ENCODE measurements around the gene CLEC18A.
"Not testable (repeated sequence)": the region's sequence is repeated elsewhere in the genome, so short reads cannot be mapped to it uniquely, and the experiment has no call there.

Gene CLEC18A

DNA sequence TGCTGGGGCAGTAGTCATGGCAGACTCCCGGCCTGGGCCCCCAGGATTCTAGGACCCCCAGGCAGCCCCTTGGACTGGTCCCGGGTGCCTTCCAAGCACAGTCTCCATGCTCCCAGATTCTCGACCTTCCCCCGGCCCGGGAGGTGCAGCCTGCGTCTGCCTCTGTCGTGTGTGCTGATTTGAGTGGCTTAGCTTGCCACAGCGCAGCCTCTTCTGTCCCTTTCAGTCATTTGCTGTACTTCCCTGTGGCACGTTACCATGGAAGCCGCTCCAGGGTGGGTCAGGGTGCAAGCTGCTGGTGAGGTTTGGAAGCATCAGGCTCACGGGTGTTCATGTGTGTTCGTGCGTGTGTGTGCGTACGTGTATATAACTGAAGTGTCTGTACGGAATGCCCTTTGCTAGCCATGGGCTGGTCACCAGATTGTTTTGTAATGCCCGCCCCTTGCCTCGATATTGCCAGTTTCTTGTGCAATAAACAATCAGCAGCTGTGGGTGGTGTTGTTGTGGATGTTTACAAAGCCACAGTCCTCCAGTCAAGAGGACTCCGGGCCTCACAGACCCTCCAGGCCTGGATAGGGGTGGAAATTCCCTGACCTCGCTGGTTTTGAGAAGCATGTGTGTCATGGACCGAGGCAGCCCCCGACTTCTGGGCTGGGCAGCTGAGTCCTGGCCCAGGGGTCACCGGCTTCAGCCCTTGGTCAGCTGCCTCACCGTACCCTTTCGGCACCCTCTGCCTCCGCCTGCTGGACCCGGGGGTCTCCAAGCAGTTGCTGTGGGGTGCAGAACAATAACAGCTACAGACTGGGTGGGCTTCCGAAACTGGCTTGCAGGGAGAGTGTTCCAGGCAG lies 9.7 kb upstream of the CLEC18A start:
- peak in 6 of 42 donors; percentile 2 to 35 (median 14) for DNase-seq
- intact Hi-C loops (cut with DNase I) = no loop called here

DNA sequence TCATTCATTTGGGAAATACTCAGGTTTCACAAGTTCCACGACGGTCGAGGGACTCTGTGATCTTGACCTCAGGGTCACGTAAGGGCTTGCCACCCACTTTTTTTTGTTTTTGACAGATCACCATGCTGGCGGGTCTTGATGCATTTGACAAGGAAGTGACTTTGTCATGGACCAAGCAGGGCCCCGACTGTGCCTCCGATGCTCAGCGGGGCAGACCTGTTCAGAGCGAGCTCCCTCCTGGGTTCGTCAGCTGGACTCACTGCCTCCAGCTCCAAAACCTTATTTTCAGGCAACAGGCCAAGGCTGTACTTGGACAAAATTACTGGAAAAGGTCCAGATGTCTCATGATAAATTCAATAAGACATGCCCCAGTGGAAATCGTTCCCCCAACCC lies 9.0 kb upstream of the CLEC18A start:
- intact Hi-C loops (cut with DNase I) = no loop called here
- peak in 3 of 42 donors; percentile 5 to 23 (median 11) for DNase-seq

DNA sequence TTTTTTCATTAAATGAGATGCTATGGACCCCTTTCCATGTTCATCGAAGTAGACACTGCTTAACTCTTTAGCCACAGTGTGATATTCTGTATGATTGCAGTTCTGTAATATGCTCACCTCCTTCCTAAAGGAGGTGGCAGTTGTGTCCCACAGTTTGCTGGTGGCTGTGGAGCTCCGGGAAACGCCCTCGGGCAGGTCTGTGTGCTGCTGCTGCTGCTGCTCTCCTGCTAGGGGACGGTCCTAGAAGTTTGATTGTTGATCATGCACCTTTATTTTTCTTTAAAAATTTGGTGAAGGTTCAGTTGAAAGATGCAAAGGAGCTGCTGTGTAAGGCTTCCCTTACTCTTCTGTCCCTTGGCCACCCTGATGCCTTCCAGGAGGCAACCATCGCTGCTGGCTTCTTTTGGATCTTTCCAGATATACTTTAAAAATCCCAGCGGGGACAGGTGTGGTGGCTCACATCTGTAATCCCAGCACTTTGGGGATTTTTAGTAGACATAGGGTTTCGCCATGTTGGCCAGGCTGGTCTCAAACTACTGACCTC lies 8.4 kb upstream of the CLEC18A start:
- intact Hi-C loops (cut with DNase I) = no loop called here
- peak in 1 of 42 donors; percentile 19 for DNase-seq

DNA sequence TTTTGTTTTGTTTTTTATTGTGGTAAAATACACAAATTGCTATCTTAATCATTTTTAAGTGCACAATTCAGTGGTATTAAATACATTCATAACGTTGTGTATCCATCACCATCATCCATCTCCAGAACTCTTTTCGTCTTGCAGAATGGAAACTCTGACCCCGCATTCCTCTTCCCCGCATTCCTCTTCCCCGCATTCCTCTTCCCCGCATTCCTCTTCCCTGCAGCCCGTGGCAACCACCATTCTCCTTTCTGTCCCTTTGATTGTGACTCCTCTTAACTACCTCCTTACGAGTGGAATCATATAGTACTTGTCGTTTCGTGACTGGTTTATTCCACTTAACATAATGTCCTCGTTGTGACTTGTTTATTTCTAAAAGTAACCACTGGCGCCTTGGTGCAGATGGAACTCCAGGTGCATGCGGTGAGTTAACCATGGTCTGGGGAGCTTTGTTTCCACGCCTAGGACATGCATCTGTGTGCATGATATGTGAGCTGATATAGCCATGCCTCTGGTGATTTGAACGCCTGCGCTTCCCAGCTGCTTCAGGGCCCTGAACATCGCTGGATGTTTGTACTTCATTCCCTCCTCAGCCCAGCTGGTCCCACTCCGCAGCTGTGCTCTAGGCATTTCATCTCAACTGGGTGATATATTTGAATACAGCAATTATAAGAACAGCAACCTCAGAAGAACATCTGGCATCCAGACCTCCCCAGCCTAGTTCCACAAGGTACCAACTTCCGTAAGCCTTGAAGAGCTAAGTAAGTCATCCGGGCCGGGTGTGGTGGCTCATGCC lies 7.7 kb upstream of the CLEC18A start:
- intact Hi-C loops (cut with DNase I) = not testable (repeated sequence)
- DNase-seq = peak in 1 of 42 donors; percentile 14

DNA sequence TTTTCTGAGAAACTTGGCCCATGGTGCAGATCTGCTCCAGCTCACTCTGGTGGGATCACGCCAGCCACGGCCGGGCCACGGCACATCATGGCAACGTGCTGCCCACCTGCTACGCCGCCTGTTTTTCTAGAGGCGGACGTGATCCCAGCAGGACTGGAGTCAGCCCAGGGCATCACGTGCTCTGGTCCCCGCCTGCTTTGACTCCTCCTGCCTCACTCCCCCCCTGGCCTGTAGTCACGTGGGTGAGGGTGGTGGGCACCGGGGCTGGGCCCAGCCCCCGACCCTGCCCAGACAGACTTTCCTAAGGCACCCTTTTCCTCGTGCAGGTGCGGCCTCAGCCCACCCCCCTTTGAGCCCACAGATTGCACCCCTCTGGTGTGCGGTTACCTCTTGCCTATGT lies 723 bp upstream of the CLEC18A start:
- DNase-seq; intact Hi-C loops (cut with DNase I): not testable (repeated sequence)

DNA sequence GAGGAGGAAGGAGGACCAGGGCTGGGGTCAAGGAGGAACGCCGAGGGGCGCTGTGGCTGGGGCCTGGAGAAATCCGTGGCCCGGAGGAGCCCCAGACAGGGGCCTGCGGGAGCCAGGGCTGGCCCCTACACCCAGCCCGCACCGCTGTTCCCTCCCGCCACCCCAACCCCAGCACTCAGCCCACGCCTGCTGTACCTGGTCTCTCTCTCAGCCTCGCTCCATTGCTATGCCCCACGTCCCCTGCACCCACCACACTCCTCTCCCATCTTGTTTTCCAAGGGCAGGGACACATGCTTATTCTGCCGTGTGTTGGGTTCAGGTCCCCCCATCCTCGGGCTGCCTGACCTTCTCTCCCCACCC lies 518 bp downstream of the CLEC18A start:
- intact Hi-C loops (cut with DNase I); DNase-seq: not testable (repeated sequence)

DNA sequence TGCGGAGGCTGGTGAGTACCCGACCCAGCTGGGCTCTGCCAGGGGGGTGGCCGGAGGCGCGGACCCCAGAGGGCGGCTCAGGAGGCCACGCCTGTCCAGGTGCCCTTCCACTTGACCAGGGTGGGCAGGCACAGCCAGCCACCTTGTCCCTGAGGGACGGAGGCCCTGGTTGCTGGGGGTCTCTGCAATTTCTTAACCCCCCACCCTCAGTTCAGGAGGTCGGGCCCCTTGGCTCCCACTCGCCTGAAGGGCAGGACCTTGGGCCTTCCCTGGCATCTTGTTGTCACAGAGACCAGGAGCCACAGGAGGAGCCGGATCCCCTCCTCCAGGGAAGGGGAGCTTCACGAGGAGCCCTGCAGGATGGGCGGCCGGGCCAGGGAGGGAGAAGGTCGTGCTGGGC lies 982 bp downstream of the CLEC18A start:
- intact Hi-C loops (cut with DNase I); DNase-seq: not testable (repeated sequence)

DNA sequence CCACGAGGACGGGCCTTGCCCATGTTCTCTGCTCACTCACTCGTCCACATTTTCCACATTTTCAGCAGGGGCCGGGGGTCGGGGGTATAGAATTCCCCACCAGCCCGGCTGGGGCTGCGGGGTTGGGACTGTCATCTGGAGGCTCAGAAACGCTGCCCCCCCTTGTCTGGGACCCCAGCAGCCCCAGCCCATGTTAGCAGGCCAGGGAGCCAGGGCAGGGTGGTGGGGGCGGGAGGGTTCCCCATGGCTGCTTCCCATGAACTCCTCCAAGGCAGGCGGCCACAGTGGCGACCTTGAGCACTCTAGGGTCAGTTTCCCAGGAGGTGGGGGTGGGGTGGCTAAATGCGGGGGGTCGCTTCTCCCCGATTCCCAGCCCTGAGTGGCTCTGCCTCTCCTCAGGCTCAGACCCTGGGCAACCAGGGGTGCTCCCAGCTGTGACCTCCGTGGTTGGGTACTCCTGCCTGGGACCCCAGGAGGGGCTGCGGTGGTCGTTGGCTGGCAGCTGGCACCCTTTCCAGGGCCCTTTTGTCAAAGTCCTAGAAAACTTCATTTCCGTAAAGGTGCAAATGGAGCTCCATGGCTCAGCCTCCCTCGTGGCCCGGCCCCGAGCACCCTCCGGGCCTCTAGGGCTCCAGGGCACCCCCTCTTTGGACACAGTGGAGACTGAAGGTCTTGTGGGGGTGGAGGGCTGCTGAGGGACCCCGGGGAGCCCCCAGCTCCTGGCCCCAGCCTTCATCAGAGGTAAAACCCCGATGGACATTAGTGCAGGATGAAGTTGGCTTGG lies 1.6 kb downstream of the CLEC18A start:
- intact Hi-C loops (cut with DNase I); DNase-seq: not testable (repeated sequence)

DNA sequence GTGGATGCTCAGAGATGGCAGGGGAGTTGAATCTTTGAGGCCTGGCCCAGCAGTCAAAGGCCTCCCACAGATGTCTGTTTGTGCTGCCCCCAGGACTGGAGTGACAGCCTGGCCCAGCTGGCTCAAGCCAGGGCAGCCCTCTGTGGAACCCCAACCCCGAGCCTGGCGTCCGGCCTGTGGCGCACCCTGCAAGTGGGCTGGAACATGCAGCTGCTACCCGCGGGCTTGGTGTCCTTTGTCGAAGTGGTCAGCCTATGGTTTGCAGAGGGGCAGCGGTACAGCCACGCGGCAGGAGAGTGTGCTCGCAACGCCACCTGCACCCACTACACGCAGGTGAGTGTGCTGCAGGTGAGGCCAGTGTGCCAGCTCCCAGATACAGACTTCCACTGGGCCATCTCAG lies 3.1 kb downstream of the CLEC18A start:
- intact Hi-C loops (cut with DNase I); DNase-seq: not testable (repeated sequence)

DNA sequence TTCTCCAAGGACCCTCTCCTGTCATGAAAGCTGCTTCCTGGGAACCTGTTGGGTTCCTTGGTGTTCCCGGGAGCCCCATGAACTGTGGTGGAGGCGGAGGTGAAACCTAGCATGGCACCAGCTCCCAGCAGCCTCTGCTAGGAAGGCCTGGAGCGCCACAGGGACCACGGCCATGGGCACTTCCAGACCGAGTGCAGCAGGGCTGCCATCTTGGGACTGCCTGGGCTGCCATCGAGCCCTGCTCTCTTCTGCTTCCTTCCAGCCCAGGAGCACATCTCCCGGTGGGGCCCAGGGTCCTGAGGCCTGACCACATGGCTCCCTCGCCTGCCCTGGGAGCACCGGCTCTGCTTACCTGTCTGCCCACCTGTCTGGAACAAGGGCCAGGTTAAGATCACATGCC lies 12.2 kb downstream of the CLEC18A start:
- intact Hi-C loops (cut with DNase I); DNase-seq: not testable (repeated sequence)

DNA sequence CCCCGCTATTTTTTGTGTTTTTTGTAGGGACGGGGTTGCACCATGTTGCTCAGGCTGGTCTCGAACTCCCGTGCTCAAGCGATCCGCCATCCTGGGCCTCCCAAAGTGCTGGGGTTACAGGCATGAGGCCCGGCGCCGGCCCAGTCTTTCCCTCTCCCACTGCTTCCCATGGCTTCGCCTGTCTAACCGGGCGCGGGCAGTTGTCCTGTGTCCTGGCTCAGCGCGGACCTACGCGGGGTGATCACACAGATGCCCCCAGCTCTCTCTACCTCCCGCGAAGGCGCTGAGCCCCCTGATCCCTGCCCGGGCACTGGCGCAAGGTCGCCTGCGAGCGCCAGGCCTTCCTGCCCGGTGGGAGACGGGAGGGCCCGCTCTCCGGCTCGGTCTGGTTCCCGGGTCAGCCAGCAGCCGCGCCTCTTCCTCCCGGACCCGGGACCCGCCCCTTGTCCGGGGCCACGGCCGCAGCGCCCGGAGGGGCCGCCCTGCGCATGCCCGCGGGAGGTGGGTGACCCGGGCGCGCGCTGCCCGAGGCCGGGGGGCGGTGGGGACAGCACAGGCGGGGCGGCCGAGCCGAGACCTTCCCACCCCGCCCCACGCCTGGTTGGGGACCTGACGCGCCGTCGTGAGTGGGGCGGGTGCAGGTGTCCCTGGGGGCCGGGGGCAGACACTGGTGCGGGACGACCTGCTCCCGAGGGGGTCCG lies 14.0 kb downstream of the CLEC18A start:
- intact Hi-C loops (cut with DNase I) = not testable (repeated sequence)
- DNase-seq = peak in 18 of 42 donors; percentile 6 to 68 (median 32)

DNA sequence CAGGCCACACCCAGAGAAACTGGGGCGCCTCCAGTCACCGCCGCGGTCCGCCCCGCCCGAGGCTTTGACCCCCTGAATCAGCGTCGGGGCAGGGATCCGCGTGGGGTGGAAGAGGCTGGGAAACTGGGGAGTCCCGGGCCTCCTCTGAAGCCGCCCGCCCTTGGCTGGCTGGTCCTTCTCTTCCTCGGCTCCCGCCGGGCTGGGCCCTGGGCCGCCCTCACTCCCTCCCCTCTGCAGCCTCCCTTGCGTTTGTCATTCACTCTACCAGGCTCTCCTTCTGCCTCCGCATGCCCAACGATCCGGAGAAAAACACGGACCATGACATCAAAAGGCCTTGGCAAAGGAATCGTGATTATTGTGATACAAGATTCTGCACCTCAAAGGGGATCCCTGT lies 14.5 kb downstream of the CLEC18A start:
- intact Hi-C loops (cut with DNase I); DNase-seq: not testable (repeated sequence)

DNA sequence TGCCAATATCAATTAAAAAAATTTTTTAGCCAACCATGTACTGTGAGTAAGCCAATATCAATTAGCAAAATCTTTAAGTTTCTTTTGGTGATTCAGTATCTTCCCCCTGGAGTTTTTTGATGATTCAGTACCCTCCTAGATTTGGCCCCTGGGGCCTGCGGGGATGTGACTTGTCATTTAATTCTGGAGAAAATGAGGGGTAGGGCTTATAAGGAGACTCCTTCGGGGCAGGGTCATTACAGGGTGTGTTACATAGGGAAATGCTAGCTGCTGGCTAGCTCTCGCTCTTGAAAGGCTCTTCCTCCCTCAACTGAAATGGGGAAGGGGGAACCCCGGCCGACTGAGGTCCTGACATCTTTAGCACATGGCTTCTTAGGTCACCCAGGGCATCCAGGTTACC lies 16.6 kb downstream of the CLEC18A start:
- DNase-seq; intact Hi-C loops (cut with DNase I): not testable (repeated sequence)

DNA sequence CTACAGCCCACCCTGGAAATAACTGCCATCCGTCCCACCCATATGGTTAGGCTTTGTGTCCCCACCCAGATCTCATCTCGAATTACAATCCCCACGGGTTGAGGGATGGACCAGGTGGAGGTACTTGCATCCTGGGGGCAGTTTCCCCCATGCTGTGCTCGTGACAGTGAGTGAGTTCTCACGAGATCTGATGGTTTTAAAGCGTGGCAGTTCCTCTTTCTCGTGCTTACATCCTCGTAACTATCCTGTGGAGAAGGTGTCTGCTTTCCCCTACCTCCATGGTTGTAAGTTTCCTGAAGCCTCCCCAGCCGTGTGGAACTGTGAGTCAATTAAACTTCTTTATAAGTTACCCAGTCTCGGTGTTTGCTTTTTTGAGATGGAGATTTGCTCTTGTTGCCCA lies 17.0 kb downstream of the CLEC18A start:
- DNase-seq; intact Hi-C loops (cut with DNase I): not testable (repeated sequence)

DNA sequence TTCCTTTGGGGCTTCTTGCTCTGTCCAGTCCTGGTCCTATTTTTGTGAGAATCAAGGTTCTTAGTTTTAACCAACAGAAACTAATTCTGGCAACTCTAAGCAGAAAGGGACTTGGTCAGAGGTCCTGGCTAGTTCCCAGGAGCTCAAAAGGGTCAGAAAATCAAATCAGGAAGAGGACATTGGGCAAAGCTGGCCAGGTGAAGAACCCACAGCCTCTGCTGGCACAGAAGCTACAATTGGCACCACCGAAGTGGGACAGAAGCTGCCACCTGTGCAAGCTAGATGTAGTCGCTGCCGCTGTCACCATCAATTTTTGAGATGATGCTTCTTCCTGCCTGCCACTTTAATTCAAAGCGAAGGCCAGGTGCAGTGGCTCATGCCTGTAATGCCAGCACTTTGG lies 18.5 kb downstream of the CLEC18A start:
- DNase-seq; intact Hi-C loops (cut with DNase I): not testable (repeated sequence)

DNA sequence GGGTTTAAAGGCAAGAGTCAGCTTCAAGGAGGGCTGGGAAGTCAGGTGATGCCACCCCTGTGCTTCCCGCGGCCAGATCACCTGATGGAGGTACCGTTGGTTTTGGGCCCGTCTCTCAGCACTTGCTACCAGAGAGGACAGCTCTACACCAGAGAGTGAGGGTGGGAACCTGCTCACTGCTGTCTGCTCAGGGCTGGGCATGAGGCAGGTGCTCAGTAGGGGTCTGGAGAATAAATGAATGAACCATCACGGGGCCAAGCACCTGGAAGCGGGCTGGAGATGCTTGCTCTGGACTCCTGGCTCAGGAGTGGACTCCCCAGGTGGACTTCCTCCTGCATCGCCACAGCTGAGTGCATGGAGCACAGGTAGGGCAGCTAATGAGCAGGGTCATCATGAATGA lies 21.0 kb downstream of the CLEC18A start:
- intact Hi-C loops (cut with DNase I); DNase-seq: not testable (repeated sequence)

DNA sequence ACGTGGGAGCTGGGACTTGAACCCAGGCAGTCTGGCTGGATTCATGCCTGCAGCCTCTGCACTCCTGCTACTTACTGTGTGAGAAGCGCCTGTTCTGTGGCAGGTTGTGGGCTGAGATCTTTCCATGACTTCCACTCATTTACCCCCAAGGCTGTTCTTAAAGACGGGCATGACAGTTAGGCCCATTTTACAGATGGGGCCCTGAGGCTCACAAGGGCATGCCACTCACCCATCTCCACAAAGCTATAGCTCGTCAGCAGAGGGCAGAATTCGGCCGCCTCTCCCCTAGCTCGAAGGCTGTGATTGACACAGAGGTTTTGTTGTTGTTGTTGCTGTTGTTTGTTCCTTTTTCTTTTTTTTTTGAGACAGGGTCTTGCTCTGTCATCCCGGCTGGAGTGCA lies 21.8 kb downstream of the CLEC18A start:
- DNase-seq; intact Hi-C loops (cut with DNase I): not testable (repeated sequence)

DNA sequence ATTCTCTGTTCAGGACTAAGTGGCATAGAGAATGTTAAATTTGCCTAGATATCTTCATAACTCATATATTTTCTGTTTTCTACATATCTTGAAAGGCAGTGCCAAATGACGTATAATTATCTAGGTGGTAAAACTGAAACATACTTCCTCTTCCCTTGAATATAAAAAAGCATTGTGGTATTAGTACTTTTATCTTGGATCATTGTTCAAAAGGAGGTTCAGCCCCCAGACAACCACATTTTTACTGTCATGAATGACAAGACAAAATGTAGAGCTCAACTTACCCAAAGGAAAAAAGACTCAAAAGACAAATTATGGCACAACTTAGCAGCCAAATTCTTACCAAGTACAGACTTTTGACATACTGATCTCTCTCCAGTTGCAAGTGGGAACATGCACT lies 34.1 kb downstream of the CLEC18A start:
- intact Hi-C loops (cut with DNase I); DNase-seq: not testable (repeated sequence)
